Measurements from ENCODE around the gene TMPRSS3.

TMPRSS3 gene

GRCh38 chr21:42374457-42374856 is 21.4 kb downstream of the TMPRSS3 start:
- no peak for DNase-seq (ENCODE audit: low read depth in 3 of 3, low spot score in 1 of 3)

GRCh38 chr21:42373908-42374455 is 21.9 kb downstream of the TMPRSS3 start:
- no peak for DNase-seq (ENCODE audit: low read depth in 3 of 3, low spot score in 1 of 3)

- DNase-seq (ENCODE audit: low read depth in 3 of 3, low spot score in 1 of 3): no peak
Observed at GRCh38 chr21:42373196-42373907, 22.5 kb downstream of the TMPRSS3 start.

- no peak for DNase-seq (ENCODE audit: low read depth in 3 of 3, low spot score in 1 of 3)
Observed at GRCh38 chr21:42370894-42371654, 24.8 kb downstream of the TMPRSS3 start.

- no peak for DNase-seq (ENCODE audit: low read depth in 3 of 3, low spot score in 1 of 3)
Observed at GRCh38 chr21:42369821-42370220, 26.0 kb downstream of the TMPRSS3 start.

- no peak for DNase-seq (ENCODE audit: low read depth in 3 of 3, low spot score in 1 of 3)
Observed at GRCh38 chr21:42367367-42368165, 28.3 kb downstream of the TMPRSS3 start.

GRCh38 chr21:42366292-42367010 is 29.4 kb downstream of the TMPRSS3 start, which contains the start of gene TFF1:
TFF1 (minus strand) TSS chr21:42366535; CDS start chr21:42366495, 40 bp downstream.
- no peak for DNase-seq (ENCODE audit: low read depth in 3 of 3, low spot score in 1 of 3)

GRCh38 chr21:42365770-42366169 is 30.1 kb downstream of the TMPRSS3 start:
- DNase-seq (ENCODE audit: low read depth in 3 of 3, low spot score in 1 of 3): no peak

- DNase-seq (ENCODE audit: low read depth in 3 of 3, low spot score in 1 of 3): no peak
Observed at GRCh38 chr21:42364304-42364865, 31.5 kb downstream of the TMPRSS3 start.

GRCh38 chr21:42363312-42363711 is 32.5 kb downstream of the TMPRSS3 start:
- no peak for DNase-seq (ENCODE audit: low read depth in 3 of 3, low spot score in 1 of 3)

- DNase-seq (ENCODE audit: low read depth in 3 of 3, low spot score in 1 of 3): no peak
Observed at GRCh38 chr21:42362700-42363099, 33.2 kb downstream of the TMPRSS3 start.

- no peak for DNase-seq (ENCODE audit: low read depth in 3 of 3, low spot score in 1 of 3)
Observed at GRCh38 chr21:42362198-42362597, 33.7 kb downstream of the TMPRSS3 start.

- DNase-seq (ENCODE audit: low read depth in 3 of 3, low spot score in 1 of 3): no peak
Observed at GRCh38 chr21:42361286-42361685, 34.6 kb downstream of the TMPRSS3 start.

- DNase-seq (ENCODE audit: low read depth in 3 of 3, low spot score in 1 of 3): no peak
Observed at GRCh38 chr21:42360317-42360716, 35.5 kb downstream of the TMPRSS3 start.

- no peak for DNase-seq (ENCODE audit: low read depth in 3 of 3, low spot score in 1 of 3)
Observed at GRCh38 chr21:42358937-42359336, 36.9 kb downstream of the TMPRSS3 start.

- no peak for DNase-seq (ENCODE audit: low read depth in 3 of 3, low spot score in 1 of 3)
Observed at GRCh38 chr21:42358261-42358660, 37.6 kb downstream of the TMPRSS3 start.

- no peak for DNase-seq (ENCODE audit: low read depth in 3 of 3, low spot score in 1 of 3)
Observed at GRCh38 chr21:42357307-42357706, 38.5 kb downstream of the TMPRSS3 start.

- DNase-seq (ENCODE audit: low read depth in 3 of 3, low spot score in 1 of 3): no peak
Observed at GRCh38 chr21:42356650-42357049, 39.2 kb downstream of the TMPRSS3 start.

- no peak for DNase-seq (ENCODE audit: low read depth in 3 of 3, low spot score in 1 of 3)
Observed at GRCh38 chr21:42356046-42356445, 39.8 kb downstream of the TMPRSS3 start.

- DNase-seq (ENCODE audit: low read depth in 3 of 3, low spot score in 1 of 3): no peak
Observed at GRCh38 chr21:42353623-42354022, 42.2 kb downstream of the TMPRSS3 start.
